NT2/D1 (cell line): ENCODE data around the gene CGB3.

Experiments
- SUZ12 ChIP-seq: IDR thresholded peaks from 2 replicates; pipeline ENCODE4 v1.6.1; 2011; ENCODE audit not compliant: insufficient read length, insufficient read depth; ENCODE audit errors: extremely low read depth
- YY1 ChIP-seq: IDR thresholded peaks from 2 replicates; pipeline ENCODE4 v1.6.1; 2011; ENCODE audit not compliant: insufficient read length, insufficient read depth
- ZNF274 ChIP-seq: IDR thresholded peaks from 2 replicates; pipeline ENCODE4 v1.6.1; 2011; ENCODE audit warnings: mild to moderate bottlenecking, low read depth, low read length

- no peak for TF ChIP-seq SUZ12
- no peak for TF ChIP-seq ZNF274
- no peak for TF ChIP-seq YY1
Observed at GRCh38 chr19:49042177-49042576, 18.0 kb upstream of the CGB3 start.
